ENCODE results near the gene TTC34.

TTC34 gene

GRCh38 chr1:2623571-2624337 is 177.7 kb downstream of the TTC34 start:
- no peak for DNase-seq

GRCh38 chr1:2617971-2618470 is 183.5 kb downstream of the TTC34 start:
- no peak for DNase-seq

GRCh38 chr1:2614145-2614544 is 187.3 kb downstream of the TTC34 start:
- DNase-seq: no peak

- no peak for DNase-seq
These were observed 188.7 kb downstream of the TTC34 start for GRCh38 chr1:2612591-2613365.

- no peak for DNase-seq
These were observed 189.7 kb downstream of the TTC34 start for GRCh38 chr1:2611621-2612437.

GRCh38 chr1:2611031-2611501 is 190.4 kb downstream of the TTC34 start:
- peak; percentile 4 for DNase-seq

- no peak for DNase-seq
These were observed 191.2 kb downstream of the TTC34 start for GRCh38 chr1:2610036-2610959.

GRCh38 chr1:2609319-2610035 is 192.0 kb downstream of the TTC34 start:
- no peak for DNase-seq

- no peak for DNase-seq
These were observed 193.8 kb downstream of the TTC34 start for GRCh38 chr1:2607641-2608091.

- DNase-seq: no peak
These were observed 194.4 kb downstream of the TTC34 start for GRCh38 chr1:2606881-2607621.

- no peak for DNase-seq
These were observed 195.1 kb downstream of the TTC34 start for GRCh38 chr1:2606396-2606880.

GRCh38 chr1:2605509-2606395 is 195.7 kb downstream of the TTC34 start:
- no peak for DNase-seq

GRCh38 chr1:2604844-2605508 is 196.5 kb downstream of the TTC34 start:
- DNase-seq: no peak

GRCh38 chr1:2604156-2604843 is 197.2 kb downstream of the TTC34 start:
- no peak for DNase-seq

GRCh38 chr1:2603521-2604155 is 197.9 kb downstream of the TTC34 start:
- DNase-seq: no peak

- DNase-seq: no peak
These were observed 198.5 kb downstream of the TTC34 start for GRCh38 chr1:2602866-2603520.

Data from fibroblast of skin of scalp (primary cell).